GM19035 (cell line): Measurements from ENCODE around the gene UNC93B1.
A peak's percentile ranks its signal among the peaks of the same experiment; 100 is the strongest.

Source experiments
- ATAC-seq: cut with Tn5 transposase; IDR thresholded peaks from one replicate; pipeline ENCODE4 v1.9.1; 2021; ENCODE audit not compliant: unreplicated experiment

UNC93B1 gene

DNA sequence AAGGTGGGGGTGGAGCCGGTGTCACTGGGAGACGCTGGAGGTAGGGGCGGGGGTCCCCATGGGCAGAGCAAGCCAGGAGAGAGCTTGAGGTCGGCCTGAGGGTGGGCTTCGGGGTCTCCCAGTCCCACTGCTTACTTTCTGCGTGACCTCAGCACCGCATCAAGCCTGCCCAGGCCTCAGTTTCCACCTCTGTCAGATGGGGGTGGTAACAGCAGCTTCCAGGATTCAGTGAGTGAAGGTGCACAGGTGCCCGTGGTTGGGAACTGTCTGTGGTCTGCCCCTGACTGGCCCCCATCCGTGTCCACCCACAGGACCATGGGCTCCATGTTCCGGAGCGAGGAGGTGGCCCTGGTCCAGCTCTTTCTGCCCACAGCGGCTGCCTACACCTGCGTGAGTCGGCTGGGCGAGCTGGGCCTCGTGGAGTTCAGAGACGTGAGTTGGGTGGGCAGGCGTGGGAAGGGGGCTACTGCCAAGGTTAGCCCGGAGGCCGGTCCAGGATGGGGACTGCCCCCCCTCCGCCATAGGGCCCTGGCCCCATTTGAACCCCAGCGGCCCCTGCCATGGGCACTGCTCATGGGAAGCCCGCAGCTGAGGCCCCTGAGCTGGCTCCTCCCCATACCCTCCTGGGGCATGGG is 37.2 kb upstream of the UNC93B1 start:
- ATAC-seq = no peak

DNA sequence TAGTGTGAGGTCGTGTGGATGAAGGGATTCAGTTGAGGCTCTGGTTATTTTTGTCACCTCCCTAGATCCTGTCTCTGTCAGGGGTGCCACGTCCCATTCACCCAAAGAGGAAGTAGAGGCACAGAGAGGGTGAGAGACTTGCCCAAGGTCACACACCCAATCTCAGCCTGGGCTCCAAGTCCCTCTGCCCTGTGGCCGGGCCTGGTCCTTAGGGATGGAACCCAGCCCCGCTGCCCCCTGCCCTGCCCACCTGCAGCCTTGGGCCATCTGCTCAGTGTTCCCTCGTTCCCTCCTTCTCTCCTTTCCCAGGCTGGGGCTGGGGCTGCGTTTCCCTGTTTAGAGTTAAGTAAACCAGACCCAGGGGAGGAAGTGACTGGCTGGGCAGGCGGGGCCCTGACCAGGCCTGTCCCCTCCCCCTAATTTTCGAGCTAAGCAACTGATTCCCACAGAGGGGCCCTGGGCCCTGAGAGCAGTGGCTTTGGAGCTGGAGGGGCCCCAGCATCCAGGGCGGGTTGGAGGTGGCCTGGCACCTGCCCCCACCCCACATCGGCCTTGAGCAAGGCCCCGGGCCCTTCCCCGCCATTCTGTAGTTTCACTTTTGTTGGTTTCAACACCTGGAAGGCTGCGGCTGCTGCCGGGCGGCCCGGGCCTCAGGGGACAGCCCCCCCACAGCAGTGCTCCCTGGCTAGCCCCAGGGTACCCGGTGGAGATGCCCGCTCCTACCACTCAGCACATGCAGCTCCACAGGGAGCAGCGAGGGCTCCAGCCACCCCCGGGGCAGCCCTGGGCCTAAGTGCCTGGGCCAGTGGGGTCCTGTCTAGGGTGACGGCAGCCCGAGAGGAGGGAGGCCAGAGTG is 36.4 kb upstream of the UNC93B1 start:
- ATAC-seq = no peak

DNA sequence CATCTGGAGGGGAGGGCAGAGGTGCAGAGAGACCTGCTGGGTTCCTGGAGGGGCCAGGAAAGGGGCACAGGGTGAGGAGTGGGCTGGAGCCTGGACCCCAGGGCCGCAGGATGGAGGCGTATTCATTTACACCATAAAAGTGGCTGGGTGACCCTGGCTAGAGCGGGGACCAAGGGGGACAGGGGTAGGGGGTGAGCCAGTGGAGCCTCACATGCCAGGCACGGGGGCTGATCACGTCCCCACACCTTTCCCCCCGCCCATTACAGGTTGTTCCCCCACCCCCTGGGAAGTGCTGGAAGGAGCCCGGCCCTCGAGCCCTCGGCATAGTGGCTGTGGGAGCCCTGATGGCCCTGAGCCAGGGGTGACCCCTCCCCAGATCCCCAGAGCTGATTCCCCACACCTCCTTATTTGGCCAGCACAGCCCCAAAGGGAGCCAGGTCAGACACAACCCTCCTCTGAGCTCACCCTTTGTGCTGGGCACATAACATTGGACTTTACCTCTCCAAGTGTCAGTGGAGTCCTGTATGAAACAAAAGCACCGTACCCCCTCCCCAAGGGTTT is 35.7 kb upstream of the UNC93B1 start:
- no peak for ATAC-seq

DNA sequence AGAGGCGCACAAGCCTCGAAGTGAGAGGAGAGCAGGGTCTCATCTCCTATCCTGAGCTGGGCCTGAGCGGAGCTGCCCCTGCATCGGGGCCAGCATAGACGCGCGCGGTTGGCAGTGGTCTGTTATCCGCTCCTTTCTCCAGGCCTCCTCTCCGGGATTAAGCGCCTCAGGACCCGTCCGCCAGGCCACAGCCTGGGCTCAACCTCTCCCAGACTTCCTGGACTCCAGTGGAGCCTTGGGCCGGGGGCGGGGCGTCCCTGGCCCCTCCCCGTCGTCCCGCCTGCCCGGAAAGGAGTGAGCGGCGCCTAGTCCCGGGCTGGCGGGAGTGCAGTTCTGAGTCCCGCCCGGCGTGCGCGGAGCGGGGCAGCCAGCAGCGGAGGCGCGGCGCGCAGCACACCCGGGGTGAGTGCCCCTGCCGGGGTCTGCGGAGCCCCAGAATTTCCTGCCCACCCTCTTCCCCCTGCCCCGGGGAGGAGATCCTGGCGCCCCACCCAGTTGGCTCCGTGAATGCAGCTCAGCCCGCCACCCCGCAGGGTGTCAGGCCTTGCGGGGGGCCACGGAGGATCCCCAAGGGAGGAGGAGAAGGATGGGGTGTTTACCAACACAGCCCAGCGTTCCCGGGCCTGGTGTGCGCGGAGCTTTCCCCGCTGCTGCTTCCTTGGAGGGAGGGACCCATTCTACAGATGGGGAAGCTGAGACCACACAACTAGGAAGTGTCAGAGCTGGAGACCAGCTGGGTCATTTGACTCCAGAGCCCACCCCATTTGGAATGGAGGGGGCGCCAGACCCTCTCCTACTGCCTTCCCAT is 35.0 kb upstream of the UNC93B1 start, which contains the start of gene TCIRG1:
Gene TCIRG1 (plus strand): TSS at position 308 of the 808 bp plus-strand sequence. CDS start 2,247 bp downstream, outside the sequence.
- ATAC-seq = no peak

DNA sequence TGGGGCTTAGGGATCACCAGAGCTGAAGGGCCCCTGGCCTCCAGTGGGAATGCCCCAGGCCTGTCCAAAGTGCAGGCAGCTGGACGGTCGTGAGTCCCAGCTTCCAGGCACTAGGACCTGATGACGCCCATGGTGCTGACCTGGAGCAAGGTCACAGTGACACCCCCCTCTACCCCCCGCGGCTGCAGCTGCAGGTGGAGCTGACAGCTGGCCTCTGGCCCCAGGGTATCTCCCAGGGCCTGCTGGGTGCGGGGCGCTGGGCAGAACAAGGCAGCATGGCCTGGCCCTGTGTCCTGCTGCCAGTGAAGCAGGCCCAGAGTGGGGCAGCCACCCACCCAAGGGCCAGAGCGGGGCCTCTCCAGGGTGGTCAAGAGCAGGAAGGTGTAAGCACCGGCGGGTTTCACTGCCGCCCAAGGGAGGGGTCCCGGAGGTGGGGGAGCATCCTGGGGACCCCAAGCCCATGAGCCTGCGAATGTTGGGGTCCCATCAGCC is 34.4 kb upstream of the UNC93B1 start:
- ATAC-seq = no peak

DNA sequence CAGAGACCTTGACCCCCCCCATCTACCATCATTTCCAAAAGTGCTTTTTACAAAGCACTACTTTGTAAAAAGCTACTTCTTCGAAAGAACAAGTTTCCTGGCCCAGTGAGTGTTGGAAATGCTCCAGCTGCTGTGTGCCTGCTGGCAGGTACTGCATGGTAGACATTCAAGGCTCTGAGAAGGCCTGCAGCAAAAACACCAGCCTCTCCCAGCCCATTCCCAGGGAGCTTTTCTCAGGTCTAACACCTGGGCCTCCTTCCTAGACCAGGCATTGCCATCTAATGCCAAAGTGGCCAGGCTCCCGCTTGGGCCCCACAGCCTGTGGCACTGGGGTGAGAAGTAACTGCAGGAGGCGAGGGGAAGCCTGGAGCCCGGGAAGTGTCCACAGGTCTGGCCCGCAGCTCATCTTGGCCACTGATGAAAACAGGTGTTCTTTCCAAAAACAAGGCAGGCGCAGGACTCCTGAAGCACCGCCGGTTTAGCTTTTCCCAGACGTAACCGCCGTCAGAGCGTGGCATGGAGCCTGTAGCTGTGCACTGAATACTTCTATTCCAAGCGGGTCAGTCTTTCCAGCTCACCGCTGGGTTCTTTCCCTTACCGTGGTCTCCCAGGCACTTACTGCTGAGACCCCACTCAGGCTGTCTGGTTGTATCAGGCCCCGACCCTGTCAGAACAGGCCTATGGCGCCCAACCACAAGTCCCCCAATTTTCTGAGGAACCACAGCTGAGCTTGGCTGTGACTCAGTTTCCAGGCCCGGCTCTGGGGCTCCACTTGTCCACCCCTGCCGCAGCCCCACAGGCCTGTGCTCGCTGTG is 33.7 kb upstream of the UNC93B1 start:
- no peak for ATAC-seq

DNA sequence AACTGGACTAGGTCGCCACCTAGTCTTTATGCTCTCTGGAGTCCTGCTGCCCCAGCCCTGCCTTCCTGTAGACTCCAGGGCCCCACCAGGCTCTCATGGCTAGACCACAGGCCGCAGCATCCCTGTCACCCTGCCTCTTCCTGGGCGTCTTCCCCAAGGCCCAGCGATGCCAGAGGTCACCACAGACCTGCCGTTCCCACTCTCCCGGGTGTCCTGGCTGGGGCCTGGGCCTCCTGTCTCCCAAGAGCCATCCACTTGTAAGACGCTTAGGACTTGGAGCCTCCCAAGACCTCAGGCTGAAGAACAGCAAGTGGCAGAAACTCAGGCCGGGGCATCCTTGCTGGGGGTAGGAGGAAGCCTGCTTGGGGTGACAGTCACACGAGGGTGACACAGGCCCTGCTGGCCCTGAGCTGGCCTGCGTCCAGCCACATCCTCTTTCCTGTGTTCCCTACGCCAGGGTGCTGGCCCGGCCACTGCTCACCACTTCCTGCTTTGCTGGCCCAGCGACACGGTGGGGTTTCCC is 32.9 kb upstream of the UNC93B1 start:
- no peak for ATAC-seq

DNA sequence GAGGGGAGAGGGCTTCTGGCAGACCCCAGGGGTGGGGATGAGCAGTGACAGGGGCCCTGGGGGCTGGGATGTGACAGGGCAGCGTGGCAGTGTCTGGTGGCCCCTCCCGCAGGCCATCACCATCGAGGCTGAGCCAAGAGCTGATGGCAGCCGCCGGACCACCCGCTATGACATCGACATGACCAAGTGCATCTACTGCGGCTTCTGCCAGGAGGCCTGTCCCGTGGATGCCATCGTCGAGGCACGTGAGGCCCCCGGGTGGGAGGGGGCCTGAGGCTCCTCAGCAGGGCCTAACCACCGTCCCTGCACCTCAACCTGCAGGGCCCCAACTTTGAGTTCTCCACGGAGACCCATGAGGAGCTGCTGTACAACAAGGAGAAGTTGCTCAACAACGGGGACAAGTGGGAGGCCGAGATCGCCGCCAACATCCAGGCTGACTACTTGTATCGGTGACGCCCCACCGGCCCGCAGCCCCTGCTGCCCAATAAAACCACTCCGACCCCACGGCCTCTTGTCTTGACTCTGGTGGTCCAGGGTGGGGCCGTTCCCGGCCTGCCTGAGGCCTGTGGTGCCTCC is 32.3 kb upstream of the UNC93B1 start:
- ATAC-seq = no peak

DNA sequence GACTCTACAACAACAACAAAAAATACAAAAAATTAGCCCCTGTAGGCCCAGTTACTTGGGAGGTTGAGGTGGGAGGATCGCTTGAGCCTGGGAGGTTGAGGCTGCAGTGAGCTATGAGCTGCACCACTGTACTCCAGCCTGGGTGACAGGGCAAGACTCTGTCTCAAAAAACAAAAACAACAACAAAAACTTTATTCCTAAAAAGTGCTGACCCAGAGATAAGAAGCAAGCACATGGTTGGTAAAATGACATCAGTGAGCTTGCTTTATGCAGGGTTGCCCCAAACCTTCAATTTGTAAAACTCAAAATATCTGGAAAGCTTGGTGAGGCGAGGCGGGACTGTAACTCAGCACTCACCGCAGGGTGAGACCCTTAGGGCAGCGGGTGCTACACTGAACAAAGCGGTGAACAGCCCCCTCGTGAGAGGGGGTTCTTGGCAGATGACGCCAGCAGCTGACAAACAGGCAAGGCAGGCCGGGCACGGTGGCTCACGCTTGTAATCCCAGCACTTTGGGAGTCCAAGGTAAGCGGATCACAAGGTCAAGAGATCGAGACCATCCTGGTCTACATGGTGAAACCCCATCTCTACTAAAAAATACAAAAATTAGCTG is 31.5 kb upstream of the UNC93B1 start:
- no peak for ATAC-seq

DNA sequence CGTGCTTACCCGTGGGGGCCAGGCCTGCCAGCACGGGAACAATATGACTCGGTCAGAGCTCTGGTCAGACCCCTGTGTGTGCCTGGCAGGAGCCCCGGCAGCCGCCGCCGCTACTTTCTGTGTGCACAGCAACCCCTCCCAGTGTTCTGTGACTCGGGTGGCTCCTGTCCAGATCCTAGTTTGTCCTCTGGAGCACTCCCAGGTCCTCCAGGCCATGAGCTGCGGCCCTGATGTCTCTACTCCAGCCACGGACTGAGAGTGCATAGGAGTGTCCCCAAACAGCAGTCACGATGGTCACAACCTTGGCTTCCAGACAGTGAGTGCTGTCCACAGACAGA is 29.8 kb upstream of the UNC93B1 start:
- ATAC-seq = no peak

DNA sequence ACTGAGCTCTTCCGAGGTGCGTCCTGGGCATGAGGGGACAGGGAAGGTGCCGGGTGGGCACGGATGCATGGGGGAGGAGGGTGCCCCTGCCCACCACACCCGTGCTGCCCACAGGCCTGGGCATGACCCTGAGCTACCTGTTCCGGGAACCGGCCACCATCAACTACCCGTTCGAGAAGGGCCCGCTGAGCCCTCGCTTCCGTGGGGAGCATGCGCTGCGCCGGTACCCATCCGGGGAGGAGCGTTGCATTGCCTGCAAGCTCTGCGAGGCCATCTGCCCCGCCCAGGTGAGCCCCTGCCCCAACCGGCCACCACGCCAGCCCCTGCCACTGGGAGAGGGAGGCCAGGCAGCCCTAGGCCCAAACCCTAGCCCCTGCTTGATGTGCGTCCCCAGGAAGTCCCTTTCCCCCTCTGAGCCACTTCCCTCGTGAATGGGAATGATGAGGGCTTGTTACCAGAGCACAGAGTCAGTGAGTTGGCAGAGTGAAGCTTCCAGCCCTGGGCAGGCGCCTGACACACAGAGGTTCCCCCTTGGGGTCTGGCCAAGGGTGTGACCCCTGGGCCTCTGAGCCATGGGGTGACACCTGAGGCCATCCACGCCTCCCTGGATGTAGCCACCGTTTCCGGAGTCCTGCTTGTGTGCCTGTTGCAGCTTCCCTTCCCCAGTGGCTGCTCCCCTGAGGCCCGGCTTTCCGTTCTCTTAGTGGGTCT is 29.3 kb upstream of the UNC93B1 start:
- no peak for ATAC-seq

DNA sequence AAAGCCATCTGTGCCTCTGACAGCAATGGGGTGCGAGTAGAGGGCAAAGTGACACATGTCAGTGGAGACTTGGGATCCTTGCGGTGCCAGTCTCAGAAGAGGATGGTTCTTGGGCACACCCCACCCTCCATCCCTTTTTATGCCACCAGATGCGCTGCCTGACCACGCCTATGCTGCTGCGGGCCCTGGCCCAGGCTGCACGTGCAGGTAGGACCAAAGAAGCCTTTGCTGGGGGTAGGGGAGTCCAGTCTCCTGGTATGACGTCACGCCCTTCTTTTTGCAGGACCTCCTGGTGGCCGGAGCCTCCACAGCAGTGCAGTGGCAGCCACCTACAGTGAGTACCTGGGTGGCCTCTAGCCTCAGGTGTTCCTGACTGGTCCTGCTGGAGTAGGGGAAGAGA is 28.1 kb upstream of the UNC93B1 start:
- ATAC-seq = no peak

DNA sequence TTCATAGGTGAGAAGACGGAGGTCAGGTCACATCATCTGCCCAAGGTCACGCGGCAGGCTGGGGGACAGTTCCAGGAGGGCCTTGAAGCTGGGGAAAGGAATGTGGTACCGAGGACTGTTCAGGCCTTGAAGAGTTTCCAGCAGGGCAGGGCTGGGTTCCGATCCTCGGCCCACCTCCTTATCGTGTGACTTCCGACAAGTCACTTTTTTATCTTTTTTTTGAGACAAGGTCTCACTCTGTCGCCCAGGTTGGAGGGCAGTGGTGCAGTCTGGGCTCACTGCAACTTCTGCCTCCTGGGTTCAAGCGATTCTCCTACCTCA is 27.2 kb upstream of the UNC93B1 start:
- no peak for ATAC-seq

DNA sequence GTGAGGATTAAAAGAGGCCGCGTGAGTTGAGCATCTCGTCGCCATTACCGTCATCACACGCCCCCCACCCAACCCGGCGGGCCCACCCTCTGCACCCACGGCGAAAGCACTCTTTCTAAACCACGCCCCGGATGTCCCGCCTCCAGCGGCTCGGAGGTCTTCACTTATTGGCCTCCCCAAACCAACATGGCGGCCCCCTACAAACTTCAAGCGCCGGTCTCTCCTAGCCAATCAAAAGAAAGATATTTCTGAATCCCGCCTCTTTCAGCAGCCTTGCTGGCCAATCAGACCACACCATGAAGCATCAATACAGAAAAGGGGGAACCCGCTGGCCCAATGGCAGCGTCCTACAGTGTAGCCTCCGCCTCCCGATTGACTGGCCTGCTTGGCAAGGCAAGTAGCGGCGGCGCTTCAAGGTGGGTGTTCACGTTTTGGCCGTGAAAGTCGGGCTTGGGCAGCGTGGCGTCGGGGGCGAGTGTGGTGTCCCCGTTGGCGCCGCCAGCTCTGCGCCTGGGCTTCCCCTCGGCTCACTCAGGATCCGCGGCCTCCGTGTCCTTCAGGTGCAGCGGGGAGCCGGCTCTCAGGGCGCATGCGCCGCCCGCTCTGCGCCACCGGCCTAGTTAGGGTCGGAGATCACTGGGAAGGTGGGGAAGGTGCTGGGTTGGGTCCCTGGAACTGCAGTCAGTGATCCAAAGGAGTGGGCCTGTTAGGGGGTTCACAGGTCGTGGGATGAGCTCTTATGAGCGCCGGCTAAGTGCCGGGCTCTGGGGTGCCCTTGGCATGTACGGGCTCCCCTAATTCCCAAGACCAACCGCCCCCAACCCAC is 26.6 kb upstream of the UNC93B1 start, which contains the start of gene NDUFS8:
Gene NDUFS8 (plus strand): TSS at position 364 of the 826 bp plus-strand sequence. CDS start 1,471 bp downstream, outside the sequence.
- ATAC-seq = peak; percentile 91

DNA sequence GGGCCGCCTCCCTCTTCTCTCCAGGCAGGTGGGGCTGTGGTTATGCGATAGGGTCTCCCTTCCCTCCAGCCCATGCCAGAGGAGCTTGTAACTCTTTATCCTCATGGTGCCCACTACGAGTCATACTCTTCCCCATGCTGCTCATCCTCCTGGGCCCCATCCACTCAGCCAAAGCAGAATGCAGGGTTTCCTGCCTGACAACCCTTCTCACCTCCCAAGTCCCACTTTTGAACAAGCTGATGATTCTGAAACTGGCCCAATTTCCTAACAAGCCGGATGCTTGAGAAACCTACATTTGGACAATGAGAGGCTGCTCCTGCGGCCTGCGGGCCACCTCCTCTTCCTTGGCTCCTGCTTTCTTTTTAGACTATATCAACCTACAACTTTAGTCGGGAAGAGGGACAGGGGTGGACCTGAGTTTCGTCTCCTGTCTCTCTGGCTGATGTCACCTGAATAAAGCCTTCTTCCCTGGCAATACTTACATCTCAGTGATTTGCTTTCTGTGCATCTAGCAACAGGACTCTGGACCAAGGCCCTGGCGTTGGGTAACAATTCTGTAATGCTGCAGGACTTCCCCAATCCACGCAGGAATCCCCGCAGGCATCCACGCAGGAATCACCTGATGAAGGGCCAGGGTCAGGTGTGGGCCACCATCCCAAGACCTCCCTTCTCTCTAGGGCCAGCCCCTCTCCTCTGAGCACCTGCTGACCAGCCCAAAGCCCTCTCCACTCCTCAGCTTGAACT is 25.1 kb upstream of the UNC93B1 start:
- ATAC-seq = no peak

DNA sequence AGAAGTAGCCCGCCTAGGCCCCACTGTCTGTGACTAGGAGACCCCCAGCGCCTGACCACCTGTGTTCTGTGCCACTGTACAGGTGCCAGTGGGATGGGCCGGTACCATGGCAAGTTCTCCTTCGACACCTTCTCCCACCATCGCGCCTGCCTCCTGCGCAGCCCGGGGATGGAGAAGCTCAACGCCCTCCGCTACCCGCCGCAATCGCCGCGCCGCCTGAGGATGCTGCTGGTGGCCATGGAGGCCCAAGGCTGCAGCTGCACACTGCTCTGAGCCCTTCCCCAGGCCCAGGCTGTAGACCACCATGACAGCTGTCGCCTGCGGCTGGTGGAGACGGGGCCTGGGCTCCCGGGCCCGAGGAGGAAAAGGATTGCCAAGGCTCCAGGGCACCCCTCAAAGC is 23.8 kb upstream of the UNC93B1 start:
- ATAC-seq = no peak

DNA sequence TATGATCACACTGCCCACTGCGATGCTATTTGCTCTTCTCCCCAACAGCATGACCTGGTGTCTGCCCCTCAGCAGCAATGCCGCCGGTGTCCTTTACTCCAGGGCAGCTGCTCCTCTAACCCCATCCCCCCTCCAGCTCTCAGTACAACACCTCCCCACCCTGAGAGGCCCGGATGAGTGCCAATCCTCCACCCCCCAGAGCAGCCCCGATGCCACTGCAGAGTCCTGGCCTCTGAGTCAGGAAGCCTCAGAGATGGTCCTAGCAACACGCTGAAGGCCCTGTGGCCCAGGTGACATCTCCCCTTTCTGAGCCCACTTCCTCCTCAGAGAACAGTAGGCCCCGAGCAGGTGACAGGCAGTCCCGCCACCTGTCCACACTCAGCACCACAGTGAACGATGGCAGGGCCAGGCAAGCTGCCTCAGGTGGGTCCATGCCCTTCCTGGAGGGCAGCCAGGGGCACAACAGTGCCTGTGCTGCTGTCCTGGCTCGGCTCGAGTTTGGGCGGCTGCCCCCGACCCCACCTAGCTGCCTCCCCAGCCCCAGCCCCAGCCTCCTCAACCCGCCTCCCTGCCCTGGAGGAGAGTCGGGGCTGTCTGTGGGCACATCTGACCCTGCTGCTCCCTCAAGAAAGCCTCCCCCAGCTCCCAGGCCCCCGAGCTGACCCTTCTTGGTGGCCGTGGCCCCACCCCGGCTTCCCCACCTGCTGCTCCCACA is 22.7 kb upstream of the UNC93B1 start:
- ATAC-seq = no peak
